WTC11 (cell line): Measurements from ENCODE around the gene PFDN5. TPM values are rescaled to one million over a fixed set of nuclear protein-coding genes. Genes with fewer than 3 reads are reported as not detected.
A peak's percentile ranks its signal among the peaks of the same experiment; 100 is the strongest.

Source experiments
- ATAC-seq: fragments of 200-7000 bp; cut with Tn5 transposase; 2 replicates; pipeline ENCODE4 v1.10.0; 2021; ENCODE audit warnings: mild to moderate bottlenecking, moderate library complexity
- CTCF ChIA-PET: fragments of 300-600 bp; sonication (Branson Sonifier 250); formaldehyde crosslinking; loops from one replicate; lab custom pipeline; 2021; ENCODE audit warnings: antibody characterized with exemption; lab: Charles Lee
- POLR2A ChIA-PET: fragments of 350-600 bp; sonication (Branson Sonifier 250); formaldehyde crosslinking; loops from one replicate; lab custom pipeline; 2021; ENCODE audit warnings: antibody characterized with exemption; lab: Charles Lee
- DNase-seq: peaks from one replicate; pipeline ENCODE4 v3.0.0; 2021; ENCODE audit warnings: low spot score
- H3K27ac Mint-ChIP-seq: 2 replicates; pipeline ENCODE4 v1.8.0; 2021; ENCODE audit warnings: mixed read lengths
- H3K27me3 Mint-ChIP-seq: 2 replicates; pipeline ENCODE4 v1.8.0; 2021; ENCODE audit warnings: low read depth, mild to moderate bottlenecking, moderate library complexity, mixed read lengths
- H3K36me3 Mint-ChIP-seq: 2 replicates; pipeline ENCODE4 v1.8.0; 2021; ENCODE audit warnings: mixed read lengths
- H3K4me1 Mint-ChIP-seq: 2 replicates; pipeline ENCODE4 v1.8.0; 2022; ENCODE audit warnings: mixed read lengths
- H3K4me3 Mint-ChIP-seq: 2 replicates; pipeline ENCODE4 v1.8.0; 2021; ENCODE audit warnings: mild to moderate bottlenecking, moderate library complexity, mixed read lengths
- H3K9me3 Mint-ChIP-seq: 2 replicates; pipeline ENCODE4 v1.8.0; 2021; ENCODE audit warnings: mixed read lengths
- CTCF ChIP-seq: fragments of 200-600 bp; IDR thresholded peaks from 2 replicates; pipeline ENCODE4 v1.8.0; 2022; ENCODE audit warnings: antibody characterized with exemption
- E2F4 ChIP-seq: sonication (generic); formaldehyde crosslinking; IDR thresholded peaks from 2 replicates; pipeline ENCODE4 v1.8.1; 2022; ENCODE audit warnings: low read depth, mild to moderate bottlenecking, moderate library complexity, missing genetic modification reagents, borderline replicate concordance
- FOXP1 ChIP-seq: sonication (generic); formaldehyde crosslinking; IDR thresholded peaks from 2 replicates; pipeline ENCODE4 v1.8.0; 2022; ENCODE audit warnings: missing genetic modification reagents, mild to moderate bottlenecking, moderate library complexity, borderline replicate concordance
- GABPB1 ChIP-seq: sonication (generic); formaldehyde crosslinking; IDR thresholded peaks from 2 replicates; pipeline ENCODE4 v1.8.1; 2023; ENCODE audit warnings: mild to moderate bottlenecking, missing genetic modification reagents
- HMGXB4 ChIP-seq: sonication (generic); formaldehyde crosslinking; IDR thresholded peaks from 2 replicates; pipeline ENCODE4 v1.8.1; 2023; ENCODE audit warnings: mild to moderate bottlenecking, moderate library complexity, missing genetic modification reagents
- MXD4 ChIP-seq: fragments of 250-450 bp; sonication (Bioruptor Pico); IDR thresholded peaks from 2 replicates; pipeline ENCODE4 v1.8.0; 2021; ENCODE audit warnings: mild to moderate bottlenecking, moderate library complexity, borderline replicate concordance
- NFE2L1 ChIP-seq: sonication (generic); formaldehyde crosslinking; IDR thresholded peaks from 2 replicates; pipeline ENCODE4 v1.8.1; 2023; ENCODE audit warnings: missing genetic modification reagents
- TCF7 ChIP-seq: sonication (generic); formaldehyde crosslinking; IDR thresholded peaks from 2 replicates; pipeline ENCODE4 v1.8.0; 2022; ENCODE audit warnings: mild to moderate bottlenecking, low read depth, missing genetic modification reagents, moderate library complexity
- TEAD1 ChIP-seq: sonication (generic); formaldehyde crosslinking; IDR thresholded peaks from 2 replicates; pipeline ENCODE4 v1.8.0; 2022; ENCODE audit warnings: mild to moderate bottlenecking, missing genetic modification reagents
- ZBTB43 ChIP-seq: sonication (generic); formaldehyde crosslinking; IDR thresholded peaks from 2 replicates; pipeline ENCODE4 v1.8.1; 2023; ENCODE audit warnings: mild to moderate bottlenecking, missing genetic modification reagents
- ZNF232 ChIP-seq: sonication (generic); formaldehyde crosslinking; IDR thresholded peaks from 2 replicates; pipeline ENCODE4 v1.8.0; 2022; ENCODE audit warnings: mild to moderate bottlenecking, missing genetic modification reagents
- total RNA-seq: library from RNA; stranded (reverse); gene quantifications from 3 replicates; pipeline ENCODE4 v1.2.3, GENCODE V29; 2021

Gene PFDN5
- total RNA-seq, 1 experiment from 2014 or later, result 263 TPM

- TF ChIP-seq E2F4 (no peak), ZNF232 (CRISPR knock-in tag) (peak; percentile 78; the same call in 1 of the 2 replicates), GABPB1 (CRISPR knock-in tag) (peak; percentile 23; the same call in 1 of the 2 replicates), HMGXB4 (CRISPR knock-in tag) (peak; percentile 78), TEAD1 (CRISPR knock-in tag) (peak; percentile 29; the same call in 1 of the 2 replicates)
- TF ChIP-seq, all 79 proteins: peak for 16
Measured at GRCh38 chr12:53324779-53325510, 29.6 kb downstream of the PFDN5 start (continued).

GRCh38 chr12:53325511-53326061 is 30.2 kb downstream of the PFDN5 start:
- Mint-ChIP-seq H3K4me1 (peaks cover 30% of the 10 kb centered on the region), H3K9me3 (no peaks in the 10 kb centered on the region), H3K27ac (no peak overlapping the region), H3K27me3 (peaks cover 75% of the 10 kb centered on the region), H3K4me3 (peak overlapping the region; percentile 81), H3K36me3 (peaks cover under 1% of the 10 kb centered on the region; the same call in 1 of the 2 replicates)
- TF ChIP-seq ZBTB43 (CRISPR knock-in tag), result no peak
- TF ChIP-seq MXD4 (CRISPR knock-in tag), result no peak
- TF ChIP-seq FOXP1 (CRISPR knock-in tag), result peak; percentile 32; the same call in 1 of the 2 replicates
- TF ChIP-seq HMGXB4 (CRISPR knock-in tag), result 0 out of 2 replicates have a peak, but pooled peaks have one; percentile 18
- no peak for TF ChIP-seq CTCF
- 0 out of 2 replicates have a peak, but pooled peaks have one; percentile 62 for TF ChIP-seq TCF7 (CRISPR knock-in tag)
- TF ChIP-seq NFE2L1, result peak; percentile 20; the same call in 1 of the 2 replicates
- ATAC-seq (0 out of 2 replicates have a peak, but pooled peaks have one; percentile 0), DNase-seq (peak; percentile 46)
- POLR2A ChIA-PET, result interaction anchor here (0.9 kb wide), 1 partner anchor 351 kb away, joined by 3 read pairs; no protein-coding TSS in a partner anchor
- CTCF ChIA-PET, result interaction anchor here (0.6 to 9.5 kb wide), 13 partner anchors 21 to 1988 kb away, joined by 3 to 148 read pairs (median 7); partner anchors contain the start of genes NPFF, SP1 and TARBP2
